GM18909 (cell line): ENCODE results near the gene BCL7A.

ENCODE experiments used
- ATAC-seq: cut with Tn5 transposase; IDR thresholded peaks from one replicate; pipeline ENCODE4 v1.9.1; 2021; ENCODE audit warnings: mild to moderate bottlenecking; ENCODE audit not compliant: unreplicated experiment, poor library complexity

Gene BCL7A

DNA sequence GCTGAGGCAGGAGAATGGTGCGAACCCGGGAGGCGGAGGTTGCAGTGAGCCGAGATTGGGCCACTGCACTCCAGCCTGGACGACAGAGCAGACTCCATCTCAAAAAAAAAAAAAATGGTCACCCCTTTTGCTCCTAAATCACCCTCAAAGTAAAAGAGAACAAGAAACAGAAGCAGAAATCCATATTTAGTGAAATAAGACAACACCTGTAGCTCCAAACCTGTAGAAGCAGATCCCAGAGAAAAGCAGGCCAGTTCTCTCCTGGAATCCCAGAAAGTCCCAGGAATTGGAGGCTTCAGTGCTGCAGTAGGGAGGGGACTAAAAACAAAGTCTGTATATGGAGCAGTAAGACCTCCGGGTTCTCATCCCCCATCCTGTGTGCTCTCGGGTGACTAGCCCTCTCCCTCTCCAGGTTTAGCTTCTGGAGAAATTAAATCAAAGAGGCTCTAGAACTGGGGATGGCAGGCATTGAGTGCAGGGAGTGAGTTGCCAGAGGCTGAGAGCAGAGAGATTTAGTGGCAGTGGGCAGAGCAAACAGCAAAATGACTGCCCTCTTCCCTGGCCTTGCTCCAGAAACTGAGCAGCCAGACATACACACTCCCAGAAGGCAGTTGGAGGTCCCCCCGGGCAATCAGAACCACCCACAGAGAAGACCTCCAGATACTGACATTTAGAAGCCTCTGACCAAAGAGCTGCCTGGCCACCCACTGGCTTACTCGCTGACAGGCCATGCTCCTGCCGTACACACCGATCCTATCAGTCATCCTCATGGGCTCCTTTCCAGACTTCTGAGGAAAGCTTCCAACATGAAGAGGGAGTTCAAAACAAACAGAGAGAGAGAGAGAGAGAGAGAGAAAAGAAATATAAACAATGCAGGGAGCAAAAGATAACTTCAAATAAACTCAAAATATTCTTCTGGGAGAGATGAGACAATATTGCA lies 50.6 kb downstream of the BCL7A start:
- ATAC-seq, result no peak

DNA sequence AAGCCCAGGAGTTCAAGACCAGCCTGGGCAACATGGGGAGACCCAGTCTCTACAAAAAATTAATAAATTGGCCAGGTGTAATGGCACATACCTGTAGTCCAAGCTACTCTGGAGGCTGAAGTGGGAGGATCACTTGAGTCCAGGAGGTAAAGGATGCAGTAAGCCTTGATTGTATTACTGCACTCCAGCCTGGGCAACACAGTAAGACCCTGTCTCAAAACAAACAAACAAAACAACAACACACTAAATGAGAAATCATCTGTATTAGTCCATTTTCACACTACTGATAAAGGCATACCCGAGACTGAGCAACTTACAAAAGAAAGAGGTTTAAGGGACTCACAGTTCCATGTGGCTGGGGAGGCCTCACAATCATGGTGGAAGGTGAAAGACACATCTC lies 52.1 kb downstream of the BCL7A start:
- ATAC-seq, result no peak

DNA sequence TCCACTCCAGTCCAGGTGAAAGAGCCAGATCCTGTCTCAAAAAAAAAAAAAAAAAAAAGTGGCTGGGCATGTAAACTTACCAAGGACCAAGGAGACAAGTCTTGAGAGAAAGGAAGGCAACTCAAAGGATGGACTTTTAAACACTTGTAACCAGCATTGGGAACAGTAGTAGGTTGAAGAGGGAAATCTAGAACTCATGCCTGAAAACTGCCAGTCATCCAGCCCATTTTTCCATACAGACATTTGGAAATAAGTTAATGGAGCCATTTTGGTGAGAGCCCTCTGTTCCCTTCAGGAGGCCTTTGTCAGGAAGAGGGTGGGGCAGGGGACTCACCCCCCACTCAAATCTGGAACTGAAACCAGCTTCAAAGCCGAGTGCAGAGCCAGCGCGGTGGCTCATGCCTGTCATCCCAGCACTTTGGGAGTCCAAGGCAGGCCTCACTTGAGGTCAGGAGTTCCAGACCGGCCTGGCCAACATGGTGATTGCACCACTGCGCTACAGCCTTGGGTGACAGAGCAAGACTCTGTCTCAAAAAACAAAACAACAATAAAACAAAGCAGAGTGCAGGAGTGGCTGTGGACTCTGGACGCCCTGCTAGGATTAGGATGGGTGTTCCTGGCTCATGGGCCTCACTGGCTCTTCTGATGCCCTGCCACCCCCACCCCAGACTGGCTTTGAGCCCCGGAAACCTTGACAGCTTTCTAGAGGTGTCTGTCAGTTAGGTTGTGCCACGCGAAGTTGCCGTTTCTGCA lies 55.2 kb downstream of the BCL7A start:
- no peak for ATAC-seq

DNA sequence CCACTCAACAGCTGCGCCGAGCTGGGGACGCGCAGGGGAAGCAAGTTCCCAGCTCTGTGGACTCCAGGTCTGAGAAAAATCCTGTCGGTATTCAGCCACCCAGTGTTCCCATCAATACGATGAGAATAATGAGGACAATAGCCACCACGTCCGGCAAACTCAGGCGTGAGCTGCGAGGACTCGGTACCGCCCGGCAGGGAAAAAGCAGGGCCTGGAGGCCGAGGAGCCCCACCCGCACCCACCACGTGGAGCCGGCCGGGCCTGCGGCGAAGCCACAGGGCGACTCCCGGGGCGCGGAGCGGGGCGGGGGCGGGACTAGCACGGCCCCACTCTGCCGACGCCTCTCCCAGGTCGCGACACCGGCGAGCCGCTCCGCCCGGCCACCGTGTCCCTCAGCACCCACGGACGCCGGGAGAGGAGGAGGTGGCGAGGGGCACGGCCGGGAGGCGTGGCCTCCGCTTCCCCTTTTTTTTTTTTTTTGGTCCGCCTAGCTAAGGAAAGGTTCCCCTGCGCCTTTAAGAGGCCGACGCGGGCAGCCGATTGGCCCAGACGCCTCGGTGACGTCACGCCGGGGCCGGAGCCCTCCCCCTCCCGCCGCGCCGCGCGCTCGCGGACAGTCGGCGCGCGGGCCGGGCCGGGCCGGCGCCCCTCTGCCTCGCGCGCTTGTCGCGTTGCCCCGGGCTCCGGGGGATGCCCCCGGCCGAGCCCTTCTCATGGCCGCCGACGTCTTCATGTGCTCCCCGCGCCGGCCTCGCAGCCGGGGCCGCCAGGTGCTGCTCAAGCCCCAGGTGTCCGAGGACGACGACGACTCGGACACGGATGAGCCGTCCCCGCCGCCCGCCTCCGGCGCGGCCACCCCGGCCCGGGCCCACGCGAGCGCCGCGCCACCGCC lies 56.7 kb downstream of the BCL7A start, which contains the start of gene MLXIP:
TSS of gene MLXIP (plus strand) at position 616 of the 892 bp plus-strand sequence. CDS start at position 714, 98 bp downstream.
- ATAC-seq, result peak; percentile 77

DNA sequence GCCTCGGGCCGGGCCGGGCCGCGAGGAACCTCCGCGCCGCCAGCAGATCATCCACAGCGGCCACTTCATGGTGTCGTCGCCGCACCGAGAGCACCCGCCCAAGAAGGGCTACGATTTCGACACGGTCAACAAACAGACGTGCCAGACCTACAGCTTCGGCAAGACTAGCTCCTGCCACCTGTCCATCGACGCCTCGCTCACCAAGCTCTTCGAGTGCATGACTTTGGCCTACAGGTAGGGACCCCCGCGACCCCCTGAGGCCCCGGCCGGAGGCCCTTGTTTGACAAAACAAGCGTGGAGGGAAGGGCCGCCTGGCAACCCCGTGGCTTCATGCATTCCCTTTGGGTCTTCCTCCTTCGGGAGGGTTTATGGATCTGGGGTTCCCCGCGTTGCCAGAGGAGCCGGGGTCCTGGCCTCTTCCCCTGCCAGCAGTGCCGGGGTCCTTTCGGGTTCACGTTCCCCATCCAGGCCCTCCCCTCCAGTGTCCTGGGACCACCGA lies 57.4 kb downstream of the BCL7A start:
- ATAC-seq, result no peak

DNA sequence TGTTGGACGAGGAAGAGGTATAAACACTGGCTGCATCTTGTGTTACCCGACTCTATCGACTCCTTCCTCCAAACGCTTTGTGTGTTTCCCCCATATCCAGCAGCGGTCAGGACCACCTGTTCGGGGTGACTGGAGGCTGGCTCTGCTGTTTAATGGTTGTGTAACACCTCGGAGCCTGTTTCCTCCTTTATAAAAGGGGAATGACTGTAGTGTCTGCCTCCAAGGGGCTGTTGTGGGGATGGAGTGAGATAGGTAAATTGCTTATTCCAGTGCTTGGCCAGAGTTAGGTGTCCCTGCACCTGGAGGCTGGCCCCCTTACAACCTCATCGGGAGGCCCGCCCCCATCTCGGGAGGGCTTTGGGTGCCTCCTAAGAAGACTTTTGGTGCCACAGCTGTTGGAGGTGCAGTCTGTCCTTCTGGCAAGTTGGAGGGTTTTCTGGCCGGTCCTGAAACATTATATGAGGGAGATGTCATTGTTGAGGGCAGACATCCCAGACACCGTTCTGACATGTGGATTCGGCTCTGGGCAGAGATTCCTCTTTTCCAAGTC lies 57.9 kb downstream of the BCL7A start:
- no peak for ATAC-seq

DNA sequence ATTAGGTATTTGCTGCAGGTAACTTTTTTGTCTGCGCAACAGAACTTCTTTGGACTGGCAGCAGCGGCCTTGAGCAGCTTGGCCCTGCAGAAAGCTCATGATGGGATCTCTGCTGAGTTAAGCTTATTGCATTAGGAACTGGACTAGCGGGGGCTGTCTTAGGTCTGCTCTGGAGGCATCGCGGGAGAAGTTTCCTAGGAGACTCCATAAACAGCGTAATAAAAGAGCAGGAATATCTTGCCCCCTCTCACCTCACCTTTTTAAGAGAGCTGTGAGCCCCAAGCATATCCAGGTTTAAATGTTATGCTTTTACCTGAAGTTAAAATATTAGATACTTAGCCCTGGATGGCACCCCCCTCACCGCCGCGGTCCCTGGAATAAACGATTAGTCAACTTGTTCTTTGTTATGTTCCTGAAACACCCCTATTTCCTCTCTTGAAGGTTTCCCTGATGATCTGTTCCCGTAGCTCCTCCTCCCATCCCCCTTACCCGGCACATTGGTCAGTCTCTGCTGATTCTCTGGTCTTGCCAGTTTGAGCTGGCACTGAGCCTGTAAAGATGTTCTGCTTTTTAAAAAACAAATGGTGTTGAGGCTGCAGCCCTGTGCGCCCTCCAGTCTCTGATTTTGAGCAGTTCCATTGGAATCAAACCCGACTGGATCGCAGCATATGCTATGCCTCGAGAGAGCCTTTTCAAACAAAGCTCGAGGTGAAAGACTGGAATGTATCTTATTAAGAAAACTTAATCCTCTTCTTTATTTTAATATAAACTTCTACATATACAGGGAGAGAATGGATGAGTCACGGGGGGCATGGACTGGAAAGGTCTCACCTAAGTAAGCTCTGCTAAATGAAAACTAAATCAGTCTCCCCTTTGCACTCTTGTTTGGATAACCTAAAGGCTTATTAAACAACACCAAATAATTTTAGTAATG lies 58.7 kb downstream of the BCL7A start:
- ATAC-seq, result no peak

DNA sequence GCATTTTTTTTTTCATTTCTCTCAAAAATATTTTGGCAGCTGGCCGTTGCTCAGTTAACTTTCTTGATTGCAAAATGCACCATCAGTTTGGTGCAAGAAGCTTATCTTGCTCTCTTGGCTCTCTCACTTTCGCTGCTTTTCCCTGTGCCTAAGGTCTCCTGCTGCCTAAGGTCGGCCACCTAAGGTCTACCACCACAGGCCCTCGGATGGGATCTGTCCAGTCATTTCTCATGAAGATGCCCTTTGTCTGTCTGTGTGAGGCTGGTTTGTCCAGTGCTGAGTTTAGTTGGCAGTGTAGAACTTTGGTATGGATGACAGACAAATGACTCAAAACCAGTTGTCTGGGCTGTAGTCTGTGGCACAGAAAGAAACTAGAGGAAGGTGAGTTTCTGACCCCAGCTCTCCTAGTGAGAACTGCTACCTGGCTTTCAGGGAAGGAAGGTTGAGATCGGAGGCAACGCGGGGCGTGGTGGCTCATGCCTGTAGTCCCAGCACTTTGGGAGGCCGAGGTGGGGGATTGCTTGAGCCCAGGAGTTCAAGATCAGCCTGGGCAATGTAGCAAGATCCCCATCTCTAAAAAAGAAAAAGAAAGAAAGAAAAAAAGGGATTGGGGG lies 59.5 kb downstream of the BCL7A start:
- no peak for ATAC-seq

DNA sequence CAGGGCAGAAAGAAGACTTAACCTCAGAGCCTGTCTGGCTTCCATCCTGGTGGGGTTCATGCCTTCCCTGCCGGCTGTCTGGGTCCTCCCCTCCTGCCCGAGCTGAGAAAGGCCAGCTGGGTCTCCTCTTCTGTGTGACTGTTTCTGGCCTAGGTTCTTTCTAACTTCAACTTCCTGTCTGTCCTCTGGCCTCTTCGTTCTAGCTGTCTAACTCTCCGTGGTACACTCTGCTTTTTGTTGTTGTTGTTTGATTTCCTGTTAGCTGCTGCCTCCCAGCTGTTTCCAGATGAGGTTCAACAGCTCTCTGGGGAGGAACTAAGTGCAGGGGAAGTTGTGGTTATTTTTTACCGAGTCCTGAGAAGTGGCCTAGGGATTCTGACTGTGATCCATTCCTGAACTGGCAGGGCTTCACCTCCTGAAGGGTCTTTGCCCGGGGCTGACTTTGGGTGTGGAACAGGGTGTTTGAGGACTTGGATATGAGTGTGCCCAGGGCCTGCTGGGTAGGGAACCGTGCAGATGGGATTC lies 60.1 kb downstream of the BCL7A start:
- ATAC-seq, result peak; percentile 42

DNA sequence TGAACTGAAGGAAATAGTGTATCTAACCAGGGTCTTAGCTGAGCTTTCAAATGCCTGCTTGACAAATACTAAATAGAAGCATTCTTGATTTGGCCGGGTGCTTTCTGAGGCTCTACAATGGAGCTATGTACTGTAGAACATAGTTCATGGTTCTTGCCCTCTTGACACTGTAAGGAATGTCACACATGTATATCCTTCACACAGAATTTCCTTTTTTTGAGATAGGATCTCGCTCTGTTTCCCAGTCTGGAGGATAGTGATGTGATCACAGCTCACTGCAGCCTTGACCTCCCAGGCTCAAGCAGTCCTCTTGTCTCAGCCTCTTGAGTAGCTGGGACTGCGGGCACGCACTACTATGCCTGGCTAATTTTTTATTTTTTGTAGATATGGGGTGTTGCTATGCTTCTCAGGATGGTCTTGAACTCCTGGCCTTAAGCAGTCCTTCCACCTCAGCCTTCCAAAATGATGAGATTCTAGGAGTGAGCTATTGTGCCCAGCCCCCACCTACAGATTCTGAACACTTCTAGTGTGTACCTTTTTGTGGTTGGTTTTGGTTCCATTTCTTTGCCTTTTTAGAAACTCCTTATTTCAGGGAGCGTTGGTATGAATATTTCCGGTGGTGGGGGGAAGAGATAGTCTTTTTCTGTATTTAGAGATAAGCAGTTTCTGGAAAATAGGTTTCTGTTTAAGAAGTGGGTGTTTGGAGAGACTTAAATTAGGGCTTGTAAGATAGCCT lies 61.1 kb downstream of the BCL7A start:
- no peak for ATAC-seq

DNA sequence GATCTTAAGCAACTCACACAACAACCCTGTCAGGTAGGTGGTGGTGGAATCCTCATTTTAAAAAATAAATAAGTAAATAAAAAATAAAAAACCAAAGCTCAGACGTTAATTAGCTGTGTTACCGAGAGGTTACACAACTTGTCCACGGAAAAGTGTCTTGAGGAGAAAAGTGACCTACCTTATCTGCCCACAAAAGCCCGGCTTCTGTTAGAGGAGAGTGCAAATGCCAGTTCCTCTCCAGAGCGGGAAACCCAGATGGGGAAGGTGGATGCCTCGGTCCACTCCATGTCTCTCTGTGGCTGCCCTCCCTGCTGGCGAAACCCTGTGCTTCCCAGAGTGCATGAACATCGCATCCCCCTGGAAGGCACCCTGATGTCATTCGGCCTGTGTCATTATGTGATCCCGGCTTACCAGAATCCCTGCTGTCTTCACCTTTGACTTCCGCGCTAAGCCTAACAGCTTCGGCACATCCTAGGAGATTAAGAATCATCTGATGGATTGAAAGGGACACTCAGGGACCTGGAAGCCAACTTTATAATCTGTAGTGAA lies 63.2 kb downstream of the BCL7A start:
- ATAC-seq, result no peak

DNA sequence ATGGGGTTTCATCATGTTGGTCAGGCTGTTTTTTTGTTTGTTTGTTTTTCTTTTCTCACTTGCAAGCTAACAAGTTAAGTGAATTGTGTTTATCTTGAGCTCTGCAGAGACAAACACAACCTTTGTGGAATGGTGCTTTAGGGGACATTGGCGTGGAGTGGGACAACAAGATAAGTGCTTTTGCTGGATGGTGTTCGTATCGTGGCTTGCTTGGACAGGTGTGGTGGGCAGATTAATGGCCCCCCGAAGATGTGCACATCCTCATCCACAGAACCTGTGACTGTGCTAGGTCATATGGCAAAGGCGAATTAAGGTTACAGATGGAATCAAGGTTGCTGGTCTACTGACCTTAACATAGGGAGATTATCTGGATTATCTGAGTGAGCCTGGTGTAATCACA lies 63.9 kb downstream of the BCL7A start:
- no peak for ATAC-seq

DNA sequence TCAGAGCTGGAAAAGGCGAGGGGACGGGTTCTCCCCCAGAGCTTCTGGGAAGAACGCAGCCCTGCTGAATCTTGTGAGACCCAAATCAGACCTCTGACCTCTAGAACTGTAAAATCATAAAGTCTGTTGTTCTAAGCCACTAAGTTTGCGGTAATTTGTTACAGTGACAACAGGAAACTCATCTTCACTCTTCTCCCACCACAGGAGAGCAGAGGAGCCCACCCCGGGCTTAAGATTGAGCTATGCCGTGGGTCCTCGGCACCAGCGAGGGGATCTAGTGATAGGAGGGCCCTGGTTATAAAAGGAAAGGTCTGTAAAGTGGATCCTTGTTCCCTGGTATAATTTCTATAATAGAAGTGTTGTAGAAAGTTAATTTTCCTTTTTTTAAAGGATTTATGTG lies 64.4 kb downstream of the BCL7A start:
- ATAC-seq, result no peak

DNA sequence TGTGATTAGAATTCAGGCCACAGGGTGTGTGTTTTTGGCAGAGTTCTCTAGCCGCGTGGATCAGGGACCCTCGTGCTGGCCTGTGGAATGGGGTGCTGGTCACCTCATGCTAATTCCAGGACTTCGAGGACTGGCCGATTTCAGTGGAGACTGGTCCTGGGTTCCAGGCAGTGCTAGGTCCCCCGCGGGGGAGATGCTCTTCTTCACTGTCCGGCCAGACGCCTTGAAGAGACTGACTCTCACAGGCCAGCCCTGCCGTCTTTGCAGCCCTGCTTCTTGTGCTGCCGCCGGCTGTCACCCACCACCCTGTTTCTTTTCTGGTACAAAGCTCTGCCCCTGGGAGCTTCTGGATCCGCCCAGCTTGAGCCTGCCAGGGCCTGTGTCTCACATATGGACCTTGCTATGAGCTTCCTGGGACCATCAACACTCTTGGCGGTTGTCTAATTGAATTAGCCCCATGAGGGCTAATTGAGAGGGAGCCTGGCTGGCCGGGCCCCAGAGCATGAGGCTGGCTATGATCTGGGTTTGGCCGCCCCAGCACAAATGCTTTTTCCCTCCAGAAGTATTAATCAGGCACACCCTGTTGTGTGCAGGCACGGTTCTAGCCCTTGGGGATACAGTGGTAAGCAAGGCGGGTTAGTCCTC lies 65.1 kb downstream of the BCL7A start:
- ATAC-seq, result no peak

DNA sequence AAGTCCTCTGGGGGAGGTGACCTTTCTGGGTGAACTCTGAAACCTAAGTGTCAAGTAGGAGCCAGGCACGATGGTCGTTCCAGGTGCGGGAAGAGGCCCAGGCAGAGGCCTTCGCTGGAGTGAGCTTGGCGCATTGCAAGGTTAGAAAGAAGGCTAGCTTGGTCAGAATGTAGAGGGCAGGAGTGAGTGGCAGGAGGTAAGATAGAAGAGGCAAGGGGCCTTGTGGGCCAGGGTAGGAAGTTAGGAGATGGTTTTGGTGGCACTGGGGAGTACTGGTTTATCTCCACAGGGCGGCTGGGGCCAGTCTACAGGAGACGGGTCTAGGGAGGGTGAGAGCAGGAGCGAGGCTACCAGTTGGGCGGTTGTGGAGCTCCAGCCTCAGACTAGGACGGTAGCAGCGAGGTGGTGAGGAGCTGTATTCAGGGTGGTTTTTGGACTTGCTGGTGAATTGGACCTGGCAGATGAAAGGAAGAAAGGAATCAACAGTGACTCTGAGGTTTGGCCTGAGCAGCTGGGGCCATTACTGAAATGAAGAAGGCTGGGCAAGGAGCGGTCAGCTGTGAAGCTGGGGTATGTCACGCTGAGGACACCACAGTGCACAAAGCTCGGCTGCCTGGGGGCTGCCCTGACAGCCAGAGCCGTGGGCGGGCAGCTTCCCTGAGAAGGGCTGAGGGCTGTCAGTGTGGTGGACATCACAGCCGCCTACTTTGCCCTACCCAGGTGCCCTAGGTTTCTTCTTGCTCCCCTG lies 65.9 kb downstream of the BCL7A start:
- ATAC-seq, result no peak

DNA sequence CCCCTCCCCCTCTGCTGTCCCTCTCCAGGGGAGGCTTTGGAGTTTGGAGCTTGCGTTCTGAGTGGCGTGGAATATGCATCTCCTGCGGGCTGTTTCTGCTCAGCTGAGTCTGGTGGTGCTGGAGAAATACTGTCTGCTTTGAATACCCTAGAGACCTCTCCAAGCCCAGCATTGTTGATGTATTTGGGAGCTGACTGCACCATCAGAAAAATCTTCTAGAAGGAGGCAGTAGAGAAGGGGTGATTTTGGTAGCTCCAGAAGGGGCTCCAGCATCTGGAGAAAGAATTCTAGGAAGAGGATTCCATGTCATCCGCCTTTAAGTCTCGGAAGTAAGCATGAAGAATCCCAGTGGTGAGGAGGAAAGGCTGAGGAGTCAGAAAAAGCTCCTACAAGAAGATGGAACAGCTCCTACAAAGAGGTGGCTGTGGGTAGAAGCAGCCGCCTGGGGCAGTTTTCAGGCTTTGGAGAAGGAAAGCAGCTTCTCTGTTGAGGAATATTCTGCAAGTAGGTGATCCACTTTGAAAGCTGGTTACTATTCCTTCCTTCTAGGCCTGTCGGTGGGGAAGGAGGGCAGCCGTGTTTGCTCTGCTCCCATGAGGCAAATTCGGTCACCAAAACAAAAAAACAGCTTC lies 66.6 kb downstream of the BCL7A start:
- ATAC-seq, result no peak
